Nephron progenitor cell (in vitro differentiated cells): ENCODE data around the gene PNMA1.

Experiments
- DNase-seq: peaks from one replicate; pipeline ENCODE4 v3.0.0; 2021
- H3K27ac Mint-ChIP-seq: 2 replicates; pipeline ENCODE4 v1.8.0; 2021; ENCODE audit warnings: mild to moderate bottlenecking, moderate library complexity, mixed read lengths
- H3K27me3 Mint-ChIP-seq: 2 replicates; pipeline ENCODE4 v1.8.0; 2021; ENCODE audit warnings: mild to moderate bottlenecking, low read depth, mixed read lengths; ENCODE audit not compliant: poor library complexity
- H3K36me3 Mint-ChIP-seq: 2 replicates; pipeline ENCODE4 v1.8.0; 2021; ENCODE audit warnings: low read depth, mixed read lengths
- H3K4me1 Mint-ChIP-seq: 2 replicates; pipeline ENCODE4 v1.8.0; 2021; ENCODE audit warnings: mixed read lengths
- H3K4me3 Mint-ChIP-seq: 2 replicates; pipeline ENCODE4 v1.8.0; 2021; ENCODE audit warnings: mild to moderate bottlenecking, moderate library complexity, mixed read lengths
- H3K9me3 Mint-ChIP-seq: 2 replicates; pipeline ENCODE4 v1.8.0; 2021; ENCODE audit warnings: mild to moderate bottlenecking, moderate library complexity, mixed read lengths
- TF ChIP-seq, protein P1 (sequence below): fragments of 200-600 bp; sonication (generic); IDR thresholded peaks from 2 replicates; pipeline ENCODE4 v1.5.0; 2021; ENCODE audit warnings: antibody characterized with exemption

PNMA1 gene

DNA sequence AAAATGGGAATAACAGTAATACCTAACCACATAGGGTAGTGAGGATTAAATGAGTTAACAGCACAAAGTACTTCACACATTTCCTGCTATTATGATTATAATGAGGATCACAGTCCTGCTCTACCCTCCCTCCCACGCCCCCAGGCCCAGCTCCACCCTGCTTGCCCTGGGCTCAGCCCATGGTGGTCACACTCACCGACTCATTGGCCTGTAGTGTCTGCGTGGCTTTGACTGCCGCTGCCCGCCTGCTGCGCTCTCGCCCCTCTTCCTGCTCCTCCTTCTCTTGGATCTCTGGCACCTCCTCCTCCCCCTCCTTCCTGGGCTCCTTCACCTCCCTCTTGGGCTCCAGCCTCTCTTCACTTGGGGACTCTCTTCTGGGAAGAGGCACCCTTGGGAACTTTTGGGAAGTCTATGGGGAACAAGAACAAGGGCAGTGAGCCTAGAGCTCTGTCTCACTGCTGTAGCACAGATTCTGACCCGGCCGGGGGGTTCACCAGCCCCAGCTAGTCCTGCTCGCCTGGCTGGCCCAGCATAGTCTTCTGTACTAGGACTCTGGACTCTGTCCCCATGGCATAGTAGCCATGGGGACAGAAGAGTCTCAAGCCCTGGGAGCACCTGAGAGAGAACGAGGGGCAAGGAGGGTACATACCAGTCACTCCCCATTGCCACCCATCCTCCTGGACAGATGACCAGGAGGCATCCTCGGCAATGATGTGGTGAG is 7.1 kb upstream of the PNMA1 start:
- Mint-ChIP-seq H3K27ac (peak overlapping the region; percentile 26), H3K27me3 (no peaks in the 10 kb centered on the region), H3K4me1 (peaks cover 56% of the 10 kb centered on the region), H3K36me3 (peaks cover 36% of the 10 kb centered on the region), H3K4me3 (no peak overlapping the region), H3K9me3 (no peaks in the 10 kb centered on the region)
- TF ChIP-seq, protein P1, sequence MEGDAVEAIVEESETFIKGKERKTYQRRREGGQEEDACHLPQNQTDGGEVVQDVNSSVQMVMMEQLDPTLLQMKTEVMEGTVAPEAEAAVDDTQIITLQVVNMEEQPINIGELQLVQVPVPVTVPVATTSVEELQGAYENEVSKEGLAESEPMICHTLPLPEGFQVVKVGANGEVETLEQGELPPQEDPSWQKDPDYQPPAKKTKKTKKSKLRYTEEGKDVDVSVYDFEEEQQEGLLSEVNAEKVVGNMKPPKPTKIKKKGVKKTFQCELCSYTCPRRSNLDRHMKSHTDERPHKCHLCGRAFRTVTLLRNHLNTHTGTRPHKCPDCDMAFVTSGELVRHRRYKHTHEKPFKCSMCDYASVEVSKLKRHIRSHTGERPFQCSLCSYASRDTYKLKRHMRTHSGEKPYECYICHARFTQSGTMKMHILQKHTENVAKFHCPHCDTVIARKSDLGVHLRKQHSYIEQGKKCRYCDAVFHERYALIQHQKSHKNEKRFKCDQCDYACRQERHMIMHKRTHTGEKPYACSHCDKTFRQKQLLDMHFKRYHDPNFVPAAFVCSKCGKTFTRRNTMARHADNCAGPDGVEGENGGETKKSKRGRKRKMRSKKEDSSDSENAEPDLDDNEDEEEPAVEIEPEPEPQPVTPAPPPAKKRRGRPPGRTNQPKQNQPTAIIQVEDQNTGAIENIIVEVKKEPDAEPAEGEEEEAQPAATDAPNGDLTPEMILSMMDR = no peak
- no peak for DNase-seq

DNA sequence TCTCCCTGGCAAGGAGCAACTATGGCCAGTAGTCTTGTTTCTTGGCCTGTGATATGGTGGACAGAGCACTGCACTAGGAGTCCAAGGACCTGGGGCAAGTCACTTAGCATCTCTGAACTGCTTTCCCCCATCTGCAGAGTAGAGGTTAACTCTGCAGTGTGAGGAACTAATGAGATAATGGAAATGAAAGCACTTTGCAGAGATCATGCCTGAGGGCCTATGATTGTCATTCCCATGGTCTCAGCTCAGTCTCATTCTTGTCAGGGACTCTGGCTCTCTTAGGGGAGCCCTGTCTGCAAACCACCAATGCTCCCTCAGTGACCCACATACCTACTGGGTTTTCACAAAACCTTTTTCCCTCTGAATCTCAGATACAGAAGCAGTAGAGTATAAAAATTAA is 6.5 kb upstream of the PNMA1 start:
- TF ChIP-seq, protein P1 = no peak
- H3K27ac Mint-ChIP-seq = no peak overlapping the region
- H3K4me3 Mint-ChIP-seq = no peak overlapping the region
- H3K9me3 Mint-ChIP-seq = no peaks in the 10 kb centered on the region
- H3K4me1 Mint-ChIP-seq = peaks cover 61% of the 10 kb centered on the region
- no peak for DNase-seq
- peaks cover 3% of the 10 kb centered on the region for H3K27me3 Mint-ChIP-seq
- H3K36me3 Mint-ChIP-seq = peaks cover 41% of the 10 kb centered on the region

DNA sequence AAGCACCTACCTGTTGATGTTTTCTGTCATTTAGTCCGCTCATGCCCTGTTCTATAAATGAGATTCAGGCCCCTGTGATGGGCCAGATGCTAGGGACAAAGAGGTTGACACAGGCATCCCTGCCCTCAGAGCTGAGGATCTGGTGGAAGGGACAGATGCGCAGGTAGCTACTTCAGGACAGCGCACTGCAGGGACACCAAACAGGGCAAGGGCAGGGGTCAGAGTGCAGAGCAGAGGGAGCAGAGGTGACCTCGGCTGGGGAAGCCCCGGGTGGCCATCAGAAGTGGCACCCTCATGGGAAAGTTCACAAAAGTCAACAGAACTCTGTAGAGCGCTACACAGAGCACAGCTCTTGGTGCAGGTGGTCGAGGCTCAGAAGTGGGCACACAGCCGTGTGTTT is 5.6 kb upstream of the PNMA1 start:
- no peak for DNase-seq
- peaks cover 5% of the 10 kb centered on the region for H3K27me3 Mint-ChIP-seq
- peak overlapping the region; percentile 90 for H3K27ac Mint-ChIP-seq
- TF ChIP-seq, protein P1 = no peak
- peaks cover 44% of the 10 kb centered on the region for H3K36me3 Mint-ChIP-seq
- H3K9me3 Mint-ChIP-seq = no peaks in the 10 kb centered on the region
- H3K4me1 Mint-ChIP-seq = peaks cover 64% of the 10 kb centered on the region
- peak overlapping the region; percentile 88 for H3K4me3 Mint-ChIP-seq

DNA sequence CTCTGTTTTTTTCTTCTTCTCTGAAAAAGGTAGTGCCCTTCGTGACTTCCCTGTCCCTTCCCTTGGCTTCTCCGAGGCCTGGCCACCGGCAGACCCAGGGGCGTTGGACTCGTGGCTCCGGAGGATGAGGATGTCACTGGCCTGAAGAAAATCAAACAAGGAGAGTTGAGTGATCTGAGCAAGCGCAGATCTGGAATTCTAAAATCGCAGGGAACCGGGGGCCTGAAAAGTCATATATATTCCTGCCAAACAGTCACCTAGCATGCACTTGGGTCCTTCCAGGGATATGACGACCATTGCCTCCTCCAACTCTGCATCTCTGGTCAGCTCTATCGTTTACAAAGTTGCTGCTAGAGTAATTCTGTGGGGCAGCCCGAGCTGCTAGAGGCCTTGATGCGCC is 5.2 kb upstream of the PNMA1 start:
- H3K4me3 Mint-ChIP-seq = peak overlapping the region; percentile 88

DNA sequence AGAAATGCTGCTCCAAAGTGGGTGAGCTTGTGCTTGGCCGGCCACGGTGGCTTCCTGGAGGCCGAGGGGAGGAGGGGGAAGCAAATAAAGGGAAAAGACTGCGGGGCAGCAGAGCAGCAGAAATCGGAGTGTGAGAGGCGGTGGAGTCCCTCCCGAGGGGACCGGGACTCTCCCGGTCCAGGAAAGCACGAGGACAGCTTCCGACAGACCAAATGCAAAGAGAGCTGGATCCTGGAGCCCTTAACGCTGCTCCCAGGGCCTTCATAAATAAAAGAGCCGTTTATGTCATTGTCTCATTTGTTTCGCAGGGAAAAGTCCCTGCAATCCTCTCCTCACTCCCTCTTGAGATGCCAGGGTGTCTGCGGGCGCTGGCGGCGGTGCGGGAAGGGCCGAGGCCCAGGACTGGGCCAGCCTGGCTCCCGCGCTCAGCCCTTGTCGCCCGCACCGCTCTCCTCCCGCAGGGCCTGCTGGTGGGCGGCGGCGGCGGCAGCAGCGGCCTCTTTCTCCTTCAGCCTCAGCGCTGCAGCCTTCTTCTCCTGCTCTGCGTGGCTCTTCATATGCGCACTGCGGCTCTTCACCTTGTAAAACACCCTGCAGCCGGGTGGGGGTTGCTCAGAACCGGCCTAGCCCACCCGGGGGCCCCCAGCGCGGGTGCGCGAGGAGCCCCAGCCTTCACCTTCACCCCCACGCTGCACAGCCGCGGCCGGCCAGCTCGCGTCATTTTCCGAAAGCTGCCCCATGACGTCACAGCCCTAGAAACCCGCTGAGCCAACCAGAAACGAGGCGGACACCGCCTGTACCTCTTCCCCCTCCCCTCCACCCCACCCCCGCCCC is 4.5 kb upstream of the PNMA1 start:
- Mint-ChIP-seq H3K27ac (peak overlapping the region; percentile 99), H3K27me3 (peaks cover 5% of the 10 kb centered on the region), H3K9me3 (no peaks in the 10 kb centered on the region), H3K4me1 (peaks cover 58% of the 10 kb centered on the region), H3K36me3 (peaks cover 35% of the 10 kb centered on the region), H3K4me3 (peak overlapping the region; percentile 88)
- TF ChIP-seq, protein P1 = no peak
- peak; percentile 79 for DNase-seq

More for the DNA sequence above, 5.2 kb upstream of the PNMA1 start:
- Mint-ChIP-seq H3K36me3 (peaks cover 42% of the 10 kb centered on the region), H3K4me1 (peaks cover 64% of the 10 kb centered on the region), H3K27ac (peak overlapping the region; percentile 90), H3K27me3 (peaks cover 5% of the 10 kb centered on the region), H3K9me3 (no peaks in the 10 kb centered on the region)
- TF ChIP-seq, protein P1 = no peak
- DNase-seq = no peak
